ENCODE data around the gene GALNT14. TPM values are rescaled to one million over a fixed set of nuclear protein-coding genes. Genes with fewer than 3 reads are reported as not detected.

GALNT14 gene
- total and polyA plus RNA-seq, 8 donors = 1.9 to 9.1 (median 2.8) TPM

DNA sequence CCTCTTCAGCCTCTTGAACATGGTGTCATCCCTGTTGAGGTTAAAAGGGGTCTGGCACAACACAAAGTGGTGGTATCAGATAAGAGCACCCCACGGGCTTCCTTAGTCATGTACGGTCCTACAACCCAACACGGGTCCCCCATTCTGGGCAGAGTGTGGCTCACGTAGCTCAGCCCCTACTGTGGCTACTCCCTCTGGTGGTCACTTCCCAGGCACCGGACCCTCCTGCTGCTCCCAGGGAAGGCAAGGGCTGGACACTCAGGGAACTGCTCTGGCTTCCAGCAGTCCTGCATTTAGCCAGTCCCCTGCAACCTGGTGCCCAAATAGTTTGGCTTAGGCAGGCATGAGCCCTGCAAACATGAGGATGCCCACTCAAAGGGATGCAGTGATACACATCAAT lies 58.6 kb downstream of the GALNT14 start:
- TF ChIP-seq, protein P1, sequence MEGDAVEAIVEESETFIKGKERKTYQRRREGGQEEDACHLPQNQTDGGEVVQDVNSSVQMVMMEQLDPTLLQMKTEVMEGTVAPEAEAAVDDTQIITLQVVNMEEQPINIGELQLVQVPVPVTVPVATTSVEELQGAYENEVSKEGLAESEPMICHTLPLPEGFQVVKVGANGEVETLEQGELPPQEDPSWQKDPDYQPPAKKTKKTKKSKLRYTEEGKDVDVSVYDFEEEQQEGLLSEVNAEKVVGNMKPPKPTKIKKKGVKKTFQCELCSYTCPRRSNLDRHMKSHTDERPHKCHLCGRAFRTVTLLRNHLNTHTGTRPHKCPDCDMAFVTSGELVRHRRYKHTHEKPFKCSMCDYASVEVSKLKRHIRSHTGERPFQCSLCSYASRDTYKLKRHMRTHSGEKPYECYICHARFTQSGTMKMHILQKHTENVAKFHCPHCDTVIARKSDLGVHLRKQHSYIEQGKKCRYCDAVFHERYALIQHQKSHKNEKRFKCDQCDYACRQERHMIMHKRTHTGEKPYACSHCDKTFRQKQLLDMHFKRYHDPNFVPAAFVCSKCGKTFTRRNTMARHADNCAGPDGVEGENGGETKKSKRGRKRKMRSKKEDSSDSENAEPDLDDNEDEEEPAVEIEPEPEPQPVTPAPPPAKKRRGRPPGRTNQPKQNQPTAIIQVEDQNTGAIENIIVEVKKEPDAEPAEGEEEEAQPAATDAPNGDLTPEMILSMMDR (IDR thresholded peaks at IDR 0.05) = no peak
- DNase-seq (no peak), FAIRE-seq (no peak), ATAC-seq (no peak)
- Histone ChIP-seq H3K9me3 (no peaks in the 10 kb centered on the region), H3K27me3 (no peaks in the 10 kb centered on the region), H3K27ac (no peak overlapping the region), H3K4me3 (no peak overlapping the region), H3K36me3 (no peaks in the 10 kb centered on the region), H3K4me1 (peaks cover 0 to 7% (median 6%) of the 10 kb centered on the region in 3 donors)
- intact Hi-C loops (cut with DNase I) = no loop called here
- WGBS, 2 donors = 77 to 87% methylated on average over 5 of the region's 5 CpGs

DNA sequence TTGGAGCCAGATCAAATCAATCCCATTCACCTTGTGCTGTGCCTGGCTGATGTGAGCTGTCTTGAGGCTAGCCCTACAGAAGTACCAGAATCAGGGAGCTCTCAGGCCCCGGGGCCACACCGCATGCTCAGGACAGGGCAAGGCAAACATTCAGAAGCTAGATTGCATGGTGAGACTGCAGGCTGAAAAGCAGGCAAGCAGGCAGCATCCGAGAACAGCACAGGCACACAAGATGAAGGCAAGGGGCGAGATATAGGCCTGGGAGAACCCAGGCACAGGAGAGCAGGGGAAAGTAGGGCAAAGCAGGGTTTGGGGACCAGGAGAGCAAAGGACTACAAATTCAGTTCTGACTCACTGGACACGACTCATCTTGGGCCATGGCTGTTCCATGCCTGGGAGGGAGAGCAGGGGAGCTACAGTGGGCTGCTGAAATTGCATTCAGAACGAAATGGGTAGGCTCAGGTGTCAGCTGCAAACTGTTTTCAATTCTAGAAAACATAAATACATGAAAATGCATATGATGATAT lies 59.6 kb downstream of the GALNT14 start:
- intact Hi-C loops (cut with DNase I) = no loop called here
- H3K27ac ChIP-seq = no peak overlapping the region
- H3K27me3 ChIP-seq = no peaks in the 10 kb centered on the region
- H3K36me3 ChIP-seq = no peaks in the 10 kb centered on the region
- no peak for FAIRE-seq
- TF ChIP-seq, protein P1 (IDR thresholded peaks at IDR 0.05) = no peak
- 60 to 72% methylated on average over 6 of the region's 6 CpGs for WGBS, 2 donors
- ATAC-seq = no peak
- H3K9me3 ChIP-seq = no peaks in the 10 kb centered on the region
- H3K4me1 ChIP-seq = peaks cover 0 to 7% (median 6%) of the 10 kb centered on the region in 3 donors
- H3K4me3 ChIP-seq = no peak overlapping the region
- DNase-seq = no peak

DNA sequence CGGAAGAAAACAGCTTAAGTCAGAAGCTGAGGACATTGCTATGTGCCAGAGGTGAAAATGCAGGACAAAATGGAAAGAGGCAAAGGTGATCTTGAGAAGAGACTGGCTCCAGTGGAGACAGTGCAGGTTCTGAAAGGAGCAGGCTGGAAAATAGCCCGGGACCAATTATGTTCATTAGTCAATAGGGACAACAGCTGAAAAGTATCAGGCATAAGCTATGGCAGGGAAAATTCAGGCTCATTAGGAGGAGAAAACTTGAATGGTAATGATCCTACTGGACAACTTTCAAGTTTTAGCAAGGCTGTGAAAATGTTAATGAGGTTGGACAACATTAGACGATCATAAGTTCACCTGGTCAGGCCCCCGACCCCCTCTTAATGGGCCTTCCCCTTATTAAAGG lies 60.2 kb downstream of the GALNT14 start:
- Histone ChIP-seq H3K27me3 (no peaks in the 10 kb centered on the region), H3K9me3 (no peaks in the 10 kb centered on the region), H3K4me3 (no peak overlapping the region), H3K36me3 (no peaks in the 10 kb centered on the region), H3K4me1 (peaks cover 0 to 7% (median 6%) of the 10 kb centered on the region in 3 donors), H3K27ac (no peak overlapping the region)
- DNase-seq = no peak
- FAIRE-seq = no peak
- TF ChIP-seq, protein P1 (IDR thresholded peaks at IDR 0.05) = no peak
- ATAC-seq = no peak
- 54 to 64% methylated on average over 4 of the region's 4 CpGs for WGBS, 2 donors
- intact Hi-C loops (cut with DNase I) = no loop called here

DNA sequence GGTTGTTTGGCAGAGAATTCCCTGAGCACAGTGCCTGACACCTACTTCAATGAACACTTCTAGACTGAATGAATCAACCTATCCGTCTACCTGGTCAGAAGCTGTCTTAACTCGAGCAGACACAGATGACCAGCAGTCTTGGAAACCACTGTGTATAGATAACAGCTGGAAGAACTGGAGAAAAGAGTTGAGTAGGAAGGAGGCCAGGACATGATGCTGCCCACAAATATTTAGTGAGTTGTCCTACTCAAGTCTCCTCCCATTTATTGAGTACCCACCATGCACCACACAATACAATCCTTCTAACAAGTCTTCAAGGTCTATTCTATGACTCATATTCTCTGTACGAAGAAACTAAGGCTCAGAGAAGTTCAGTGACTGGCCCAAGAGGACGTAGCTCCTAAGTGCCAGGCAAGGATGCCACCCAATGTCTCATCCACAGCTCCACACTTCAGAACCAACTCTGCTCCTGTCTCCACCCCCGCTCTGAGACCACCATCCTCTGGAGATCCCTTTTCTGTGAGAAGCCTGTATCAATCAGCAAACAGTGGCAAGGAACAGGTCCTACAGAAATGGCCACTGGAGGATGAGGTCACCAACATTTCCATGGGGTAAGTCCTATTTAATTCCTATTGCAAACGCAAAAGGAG lies 62.2 kb downstream of the GALNT14 start:
- H3K27ac ChIP-seq = no peak overlapping the region
- FAIRE-seq (no peak), ATAC-seq (no peak)

More for the DNA sequence above, 62.2 kb downstream of the GALNT14 start:
- TF ChIP-seq, protein P1 (IDR thresholded peaks at IDR 0.05) = no peak
- Histone ChIP-seq H3K4me1 (peaks cover 0 to 5% (median 3%) of the 10 kb centered on the region in 3 donors), H3K9me3 (no peaks in the 10 kb centered on the region), H3K27me3 (no peaks in the 10 kb centered on the region), H3K4me3 (no peak overlapping the region), H3K36me3 (no peaks in the 10 kb centered on the region)
- DNase-seq = no peak
- 59 to 76% methylated on average over 6 of the region's 6 CpGs for WGBS, 2 donors
- intact Hi-C loops (cut with DNase I) = no loop called here
